Activated T-helper 17 cell treated with anti-CD3 and anti-CD28 coated beads, Interleukin-2, amount 50 U/mL, for 72 hours (primary cell): ENCODE data around the gene RIMBP2. TPM values are rescaled to one million over a fixed set of nuclear protein-coding genes. Genes with fewer than 3 reads are reported as not detected.

Experiments used
- ATAC-seq: fragments of 150-1000 bp; cut with Tn5 transposase; replicated peaks from 2 replicates; pipeline ENCODE4 v1.10.0; 2021; ENCODE audit warnings: mild to moderate bottlenecking, moderate library complexity
- H3K27ac Mint-ChIP-seq: one replicate; pipeline ENCODE4 v1.8.0; 2022; ENCODE audit warnings: mixed read lengths
- H3K27me3 Mint-ChIP-seq: one replicate; pipeline ENCODE4 v1.8.0; 2022; ENCODE audit warnings: mixed read lengths
- H3K36me3 Mint-ChIP-seq: one replicate; pipeline ENCODE4 v1.8.0; 2022; ENCODE audit warnings: low read depth, mild to moderate bottlenecking, mixed read lengths
- H3K4me1 Mint-ChIP-seq: one replicate; pipeline ENCODE4 v1.8.0; 2022; ENCODE audit warnings: mixed read lengths
- H3K4me3 Mint-ChIP-seq: one replicate; pipeline ENCODE4 v1.8.0; 2022; ENCODE audit warnings: mild to moderate bottlenecking, mixed read lengths
- H3K9me3 Mint-ChIP-seq: one replicate; pipeline ENCODE4 v1.8.0; 2022; ENCODE audit warnings: mixed read lengths
- total RNA-seq, 2 donors: library from RNA; stranded (reverse); gene quantifications; one replicate each; pipeline ENCODE4 v1.2.3, GENCODE V29; 2022

Gene RIMBP2
- total RNA-seq, 2 donors from 2014 or later = 0.29 TPM; not detected in 1

- H3K9me3 Mint-ChIP-seq = peaks cover 6% of the 10 kb centered on the region
- H3K27ac Mint-ChIP-seq = no peak overlapping the region
- no peak overlapping the region for H3K4me3 Mint-ChIP-seq
- no peaks in the 10 kb centered on the region for H3K36me3 Mint-ChIP-seq
- no peaks in the 10 kb centered on the region for H3K27me3 Mint-ChIP-seq
- no peaks in the 10 kb centered on the region for H3K4me1 Mint-ChIP-seq
- no peak for ATAC-seq
Measured at GRCh38 chr12:130465046-130465445, 251.1 kb downstream of the RIMBP2 start.

GRCh38 chr12:130463818-130464670 is 252.1 kb downstream of the RIMBP2 start:
- H3K27ac Mint-ChIP-seq = no peak overlapping the region
- no peak for ATAC-seq

GRCh38 chr12:130463275-130463658 is 252.8 kb downstream of the RIMBP2 start:
- Mint-ChIP-seq H3K27me3 (no peaks in the 10 kb centered on the region), H3K36me3 (no peaks in the 10 kb centered on the region), H3K4me3 (no peak overlapping the region), H3K27ac (no peak overlapping the region), H3K4me1 (no peaks in the 10 kb centered on the region), H3K9me3 (peaks cover 6% of the 10 kb centered on the region)
- no peak for ATAC-seq

More at GRCh38 chr12:130463818-130464670, 252.1 kb downstream of the RIMBP2 start:
- H3K4me3 Mint-ChIP-seq = no peak overlapping the region
- H3K9me3 Mint-ChIP-seq = peaks cover 6% of the 10 kb centered on the region
- H3K4me1 Mint-ChIP-seq = no peaks in the 10 kb centered on the region
- H3K27me3 Mint-ChIP-seq = no peaks in the 10 kb centered on the region
- no peaks in the 10 kb centered on the region for H3K36me3 Mint-ChIP-seq

DNA sequence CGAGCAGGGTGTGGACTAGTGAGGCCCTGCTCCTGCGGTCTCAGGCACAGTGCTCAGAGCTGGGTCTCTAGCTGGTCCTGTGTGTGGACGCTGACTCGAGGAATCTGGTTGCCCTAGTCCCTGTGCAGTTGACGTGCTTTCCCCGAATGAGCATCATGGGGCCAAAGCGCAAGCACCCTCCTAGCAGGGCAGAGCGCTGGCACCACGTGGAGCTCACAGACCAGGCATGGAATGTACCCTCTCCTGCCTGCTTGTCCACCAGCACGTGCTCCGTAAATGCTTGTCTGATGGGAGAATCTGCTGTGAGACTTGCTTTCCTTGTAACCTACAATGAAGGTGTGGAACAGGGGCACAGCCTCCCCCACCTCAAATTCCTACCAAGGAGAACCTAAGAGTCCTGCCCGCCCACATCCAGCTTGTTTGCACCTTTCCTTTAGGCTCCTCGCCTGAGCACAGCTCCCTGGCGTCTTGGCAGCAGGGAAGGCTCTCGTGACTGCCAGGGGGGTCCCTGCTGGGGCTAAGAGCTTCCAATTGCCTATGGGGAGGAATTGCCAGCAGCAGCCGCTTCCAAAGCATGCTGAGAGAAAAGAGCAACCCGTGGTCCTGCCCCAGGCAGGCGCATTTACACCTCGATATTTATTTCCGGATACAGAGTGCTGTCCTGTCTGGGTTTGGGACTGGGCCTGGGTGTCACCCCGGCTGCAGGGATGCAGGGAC is 253.4 kb downstream of the RIMBP2 start:
- ATAC-seq = no peak
- peaks cover 5% of the 10 kb centered on the region for H3K9me3 Mint-ChIP-seq
- H3K4me1 Mint-ChIP-seq = no peaks in the 10 kb centered on the region
- H3K27ac Mint-ChIP-seq = no peak overlapping the region
- H3K36me3 Mint-ChIP-seq = no peaks in the 10 kb centered on the region
- no peak overlapping the region for H3K4me3 Mint-ChIP-seq
- no peaks in the 10 kb centered on the region for H3K27me3 Mint-ChIP-seq

DNA sequence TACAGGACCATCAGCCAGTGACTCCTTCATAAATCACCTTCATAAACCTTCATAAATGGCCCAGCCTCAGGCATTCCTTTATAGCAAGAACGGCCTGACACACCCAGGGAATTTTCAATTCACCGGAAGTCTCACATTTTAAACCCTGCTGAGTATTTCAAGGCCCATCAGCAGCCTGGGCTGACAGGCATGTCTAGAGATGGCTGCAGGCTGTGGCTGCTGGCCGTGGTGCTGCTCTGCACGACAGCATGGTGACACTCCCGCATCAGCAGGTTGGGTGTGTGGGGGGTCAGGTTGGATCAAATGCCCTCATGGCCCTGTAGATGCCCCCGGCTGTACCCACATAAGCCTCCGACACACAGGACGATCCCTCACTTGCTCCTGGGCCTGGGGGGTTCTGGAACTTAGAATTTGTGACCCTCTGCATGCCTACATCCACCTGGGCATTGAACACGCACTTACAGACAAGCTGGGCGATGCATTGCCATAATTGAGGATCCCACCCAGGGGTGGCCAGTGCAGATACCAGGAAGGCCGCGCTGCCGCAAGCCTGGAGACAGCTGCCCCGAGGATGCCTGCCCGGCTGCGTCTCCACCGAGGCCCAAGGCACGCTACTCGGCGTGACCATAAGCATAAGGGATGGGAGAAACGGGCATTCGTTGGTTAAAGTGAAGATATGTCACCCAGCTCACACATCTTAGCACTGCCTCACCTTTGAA is 254.1 kb downstream of the RIMBP2 start:
- no peaks in the 10 kb centered on the region for H3K4me1 Mint-ChIP-seq
- ATAC-seq = no peak
- H3K9me3 Mint-ChIP-seq = no peaks in the 10 kb centered on the region
- H3K36me3 Mint-ChIP-seq = no peaks in the 10 kb centered on the region
- H3K4me3 Mint-ChIP-seq = no peak overlapping the region
- H3K27ac Mint-ChIP-seq = no peak overlapping the region
- no peaks in the 10 kb centered on the region for H3K27me3 Mint-ChIP-seq

GRCh38 chr12:130461447-130461815 is 254.7 kb downstream of the RIMBP2 start:
- Mint-ChIP-seq H3K4me1 (no peaks in the 10 kb centered on the region), H3K27ac (no peak overlapping the region), H3K36me3 (no peaks in the 10 kb centered on the region), H3K4me3 (no peak overlapping the region), H3K9me3 (no peaks in the 10 kb centered on the region), H3K27me3 (no peaks in the 10 kb centered on the region)
- no peak for ATAC-seq

GRCh38 chr12:130460611-130461446 is 255.3 kb downstream of the RIMBP2 start:
- Mint-ChIP-seq H3K27ac (no peak overlapping the region), H3K4me1 (no peaks in the 10 kb centered on the region), H3K4me3 (no peak overlapping the region), H3K9me3 (no peaks in the 10 kb centered on the region), H3K27me3 (no peaks in the 10 kb centered on the region), H3K36me3 (no peaks in the 10 kb centered on the region)
- ATAC-seq = no peak

- no peak for ATAC-seq
- no peaks in the 10 kb centered on the region for H3K36me3 Mint-ChIP-seq
Measured at GRCh38 chr12:130459916-130460315, 256.2 kb downstream of the RIMBP2 start.

GRCh38 chr12:130458341-130458740 is 257.8 kb downstream of the RIMBP2 start:
- Mint-ChIP-seq H3K27ac (no peak overlapping the region), H3K27me3 (no peaks in the 10 kb centered on the region), H3K9me3 (no peaks in the 10 kb centered on the region), H3K4me3 (no peak overlapping the region), H3K4me1 (no peaks in the 10 kb centered on the region), H3K36me3 (no peaks in the 10 kb centered on the region)
- ATAC-seq = no peak

More at GRCh38 chr12:130459916-130460315, 256.2 kb downstream of the RIMBP2 start:
- no peaks in the 10 kb centered on the region for H3K4me1 Mint-ChIP-seq
- H3K27me3 Mint-ChIP-seq = no peaks in the 10 kb centered on the region
- H3K27ac Mint-ChIP-seq = no peak overlapping the region
- no peak overlapping the region for H3K4me3 Mint-ChIP-seq
- H3K9me3 Mint-ChIP-seq = no peaks in the 10 kb centered on the region

DNA sequence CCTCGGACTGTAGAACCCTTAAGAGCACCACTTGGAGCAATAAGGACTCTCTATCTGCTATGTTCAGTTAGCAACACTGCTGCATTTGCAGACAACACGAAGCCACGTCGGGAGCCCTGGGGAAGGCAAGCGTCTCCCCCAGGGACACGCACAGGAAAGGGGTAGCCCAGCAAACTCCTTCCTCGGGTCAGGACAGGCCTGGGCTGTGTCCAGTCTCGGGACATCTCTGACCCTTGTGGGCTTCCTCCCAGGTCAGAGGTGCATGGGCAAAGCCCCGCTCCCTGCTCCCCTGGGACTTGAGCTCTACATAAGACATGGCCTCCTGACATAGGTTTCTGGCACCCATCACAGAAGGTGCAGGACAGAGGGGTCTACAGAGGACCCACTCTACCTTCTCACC is 258.9 kb downstream of the RIMBP2 start:
- Mint-ChIP-seq H3K4me1 (no peaks in the 10 kb centered on the region), H3K27me3 (no peaks in the 10 kb centered on the region), H3K36me3 (no peaks in the 10 kb centered on the region), H3K4me3 (no peak overlapping the region), H3K27ac (no peak overlapping the region), H3K9me3 (no peaks in the 10 kb centered on the region)
- no peak for ATAC-seq

DNA sequence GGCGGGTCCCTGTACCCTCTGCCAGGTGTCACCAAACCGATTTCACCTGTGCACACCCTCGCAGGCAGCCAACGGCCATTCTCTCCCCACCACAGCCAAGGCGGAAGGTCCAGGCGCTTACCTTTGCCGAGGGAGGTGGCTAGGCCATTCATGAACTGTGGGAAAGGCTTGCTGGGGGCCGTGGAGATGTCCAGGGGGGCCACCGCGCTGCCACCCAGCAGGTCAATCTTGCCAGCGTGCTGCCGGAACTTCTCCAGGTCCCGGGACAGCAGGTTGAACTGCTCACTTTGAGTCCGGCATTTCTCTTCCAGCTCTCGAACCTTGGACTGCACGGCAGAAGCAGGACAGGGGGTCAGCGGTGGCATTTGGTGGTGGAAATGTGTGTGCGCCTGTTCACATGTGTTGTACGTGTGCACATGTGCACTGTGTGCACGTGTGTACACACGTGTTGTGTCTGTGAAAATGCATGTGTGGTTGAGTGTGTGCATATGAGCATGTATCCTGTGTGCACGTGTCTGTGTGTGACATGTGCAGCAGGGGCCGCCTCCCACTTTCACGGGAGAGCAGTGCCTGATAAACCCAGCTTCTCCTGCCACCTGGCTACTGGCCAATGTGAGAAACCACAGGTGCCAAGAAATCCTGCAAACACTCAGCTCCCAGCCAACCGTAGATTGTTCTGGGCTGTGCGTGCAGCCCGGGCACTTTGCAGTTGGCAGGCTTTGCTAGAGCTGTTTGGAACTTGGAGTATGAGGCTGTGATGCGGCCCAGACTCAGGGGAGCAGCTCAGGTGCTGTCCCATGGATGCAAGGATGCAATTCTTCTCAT is 259.5 kb downstream of the RIMBP2 start:
- no peak overlapping the region for H3K27ac Mint-ChIP-seq
- no peaks in the 10 kb centered on the region for H3K9me3 Mint-ChIP-seq
- no peaks in the 10 kb centered on the region for H3K4me1 Mint-ChIP-seq
- H3K4me3 Mint-ChIP-seq = no peak overlapping the region
- no peaks in the 10 kb centered on the region for H3K36me3 Mint-ChIP-seq
- ATAC-seq = no peak
- no peaks in the 10 kb centered on the region for H3K27me3 Mint-ChIP-seq

GRCh38 chr12:130455161-130455560 is 260.9 kb downstream of the RIMBP2 start:
- H3K27me3 Mint-ChIP-seq = no peaks in the 10 kb centered on the region
- no peak overlapping the region for H3K4me3 Mint-ChIP-seq
- H3K4me1 Mint-ChIP-seq = no peaks in the 10 kb centered on the region
- no peak overlapping the region for H3K27ac Mint-ChIP-seq
- no peaks in the 10 kb centered on the region for H3K9me3 Mint-ChIP-seq
- no peaks in the 10 kb centered on the region for H3K36me3 Mint-ChIP-seq
- no peak for ATAC-seq

- no peaks in the 10 kb centered on the region for H3K27me3 Mint-ChIP-seq
- H3K36me3 Mint-ChIP-seq = no peaks in the 10 kb centered on the region
- H3K27ac Mint-ChIP-seq = no peak overlapping the region
- H3K4me3 Mint-ChIP-seq = no peak overlapping the region
- H3K9me3 Mint-ChIP-seq = no peaks in the 10 kb centered on the region
- no peaks in the 10 kb centered on the region for H3K4me1 Mint-ChIP-seq
- no peak for ATAC-seq
Measured at GRCh38 chr12:130454296-130454695, 261.8 kb downstream of the RIMBP2 start.
